Bladder microvascular endothelial cell (primary cell): Measurements from ENCODE around the gene STX12. TPM values are rescaled to one million over a fixed set of nuclear protein-coding genes. Genes with fewer than 3 reads are reported as not detected.

Source experiments
- total RNA-seq: library from RNA; depleted of rRNA; stranded (reverse); fragments of >200 nt; gene quantifications from 2 replicates; pipeline ENCODE4 v1.2.3, GENCODE V29; 2014

Gene STX12
- total RNA-seq, result 67.0 and 163 TPM in 2 replicates

GRCh38 chr1:27772932-27773825 lies at the start of gene STX12:
TSS of gene STX12 (plus strand) at chr1:27773219. CDS start at chr1:27773308, 89 bp downstream.

DNA sequence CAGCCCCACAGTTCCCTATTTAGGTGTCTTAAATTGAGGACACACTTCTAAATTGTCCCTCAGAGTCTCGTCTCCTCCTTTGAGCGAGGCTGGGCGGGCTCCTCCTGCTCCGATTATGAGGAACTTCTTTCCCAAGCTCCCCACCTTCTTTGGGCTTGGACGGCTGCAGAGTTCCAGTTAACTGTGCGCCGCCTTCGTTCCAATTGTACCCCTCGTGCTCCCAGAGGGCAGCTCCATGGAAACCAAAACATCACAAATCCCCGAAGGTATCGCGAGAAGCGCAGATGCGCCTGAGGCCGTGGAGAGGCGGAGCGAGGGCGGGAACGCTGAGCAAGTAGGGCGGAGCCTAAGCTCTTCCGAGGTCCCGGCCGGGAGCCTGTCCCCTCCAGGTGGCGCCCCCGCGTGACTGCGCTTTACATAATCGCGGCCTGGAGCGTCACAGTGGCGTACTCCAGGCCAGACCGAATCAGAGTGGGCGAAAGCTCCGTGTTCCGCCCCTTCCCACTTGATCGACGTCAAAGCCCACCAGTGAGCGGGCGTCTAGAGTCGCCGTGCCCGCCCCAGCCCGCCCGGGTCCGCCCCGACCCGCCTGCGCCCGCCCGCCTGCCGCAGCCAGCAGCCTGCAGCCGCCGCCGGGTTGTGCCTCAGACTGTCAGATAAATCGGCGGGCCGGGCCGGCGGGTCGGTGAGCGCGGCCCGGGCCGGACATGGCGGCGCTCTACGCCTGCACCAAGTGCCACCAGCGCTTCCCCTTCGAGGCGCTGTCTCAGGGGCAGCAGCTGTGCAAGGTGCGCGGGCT lies 47.4 kb upstream of the STX12 start, which contains the start of gene FAM76A:
TSS of gene FAM76A (plus strand) at position 588 of the 799 bp plus-strand sequence. CDS start at position 708, 120 bp downstream.

GRCh38 chr1:27830621-27831440 lies 57.8 kb downstream of the STX12 start, which contains the start of gene PPP1R8:
TSS of gene PPP1R8 (plus strand) at chr1:27830782. CDS start at chr1:27830836, 54 bp downstream.

GRCh38 chr1:27872059-27872801 lies 99.2 kb downstream of the STX12 start, which contains the start of gene THEMIS2:
TSS of gene THEMIS2 (plus strand) at chr1:27872544. CDS start at chr1:27872572, 28 bp downstream.

Other genes starting within 250 kb of the STX12 start
- 3.9 and 17.2 TPM in 2 replicates for gene AHDC1, start 169.1 kb upstream of the STX12 start, total RNA-seq
- gene FGR, start 138.0 kb upstream of the STX12 start, total RNA-seq, result 0.06 and 0.49 TPM in 2 replicates
- 42.7 and 87.9 TPM in 2 replicates for gene IFI6, start 101.0 kb upstream of the STX12 start, total RNA-seq
- 8.0 and 8.6 TPM in 2 replicates for gene FAM76A, start 47.3 kb upstream of the STX12 start, total RNA-seq
- 33.4 and 63.5 TPM in 2 replicates for gene PPP1R8, start 57.6 kb downstream of the STX12 start, total RNA-seq
- 5.0 and 19.3 TPM in 2 replicates for gene THEMIS2, start 99.3 kb downstream of the STX12 start, total RNA-seq
- 33.9 and 38.9 TPM in 2 replicates for gene RPA2, start 141.4 kb downstream of the STX12 start, total RNA-seq
- 0.32 and 1.3 TPM in 2 replicates for gene SMPDL3B, start 161.8 kb downstream of the STX12 start, total RNA-seq
- 4.9 and 6.9 TPM in 2 replicates for gene XKR8, start 186.8 kb downstream of the STX12 start, total RNA-seq